WTC11 (cell line): ENCODE measurements around the gene STX5. TPM values are rescaled to one million over a fixed set of nuclear protein-coding genes. Genes with fewer than 3 reads are reported as not detected.
A peak's percentile ranks its signal among the peaks of the same experiment; 100 is the strongest.

Source experiments
- ATAC-seq: fragments of 200-7000 bp; cut with Tn5 transposase; 2 replicates; pipeline ENCODE4 v1.10.0; 2021; ENCODE audit warnings: mild to moderate bottlenecking, moderate library complexity
- CTCF ChIA-PET: fragments of 300-600 bp; sonication (Branson Sonifier 250); formaldehyde crosslinking; loops from one replicate; lab custom pipeline; 2021; ENCODE audit warnings: antibody characterized with exemption; lab: Charles Lee
- POLR2A ChIA-PET: fragments of 350-600 bp; sonication (Branson Sonifier 250); formaldehyde crosslinking; loops from one replicate; lab custom pipeline; 2021; ENCODE audit warnings: antibody characterized with exemption; lab: Charles Lee
- DNase-seq: peaks from one replicate; pipeline ENCODE4 v3.0.0; 2021; ENCODE audit warnings: low spot score
- H3K27ac Mint-ChIP-seq: 2 replicates; pipeline ENCODE4 v1.8.0; 2021; ENCODE audit warnings: mixed read lengths
- H3K27me3 Mint-ChIP-seq: 2 replicates; pipeline ENCODE4 v1.8.0; 2021; ENCODE audit warnings: low read depth, mild to moderate bottlenecking, moderate library complexity, mixed read lengths
- H3K36me3 Mint-ChIP-seq: 2 replicates; pipeline ENCODE4 v1.8.0; 2021; ENCODE audit warnings: mixed read lengths
- H3K4me1 Mint-ChIP-seq: 2 replicates; pipeline ENCODE4 v1.8.0; 2022; ENCODE audit warnings: mixed read lengths
- H3K4me3 Mint-ChIP-seq: 2 replicates; pipeline ENCODE4 v1.8.0; 2021; ENCODE audit warnings: mild to moderate bottlenecking, moderate library complexity, mixed read lengths
- H3K9me3 Mint-ChIP-seq: 2 replicates; pipeline ENCODE4 v1.8.0; 2021; ENCODE audit warnings: mixed read lengths
- CBFB ChIP-seq: sonication (generic); formaldehyde crosslinking; IDR thresholded peaks from 2 replicates; pipeline ENCODE4 v1.8.1; 2022; ENCODE audit warnings: mild to moderate bottlenecking, low read depth, missing genetic modification reagents
- ELF4 ChIP-seq: sonication (generic); formaldehyde crosslinking; IDR thresholded peaks from 2 replicates; pipeline ENCODE4 v1.8.1; 2022; ENCODE audit warnings: low read depth, mild to moderate bottlenecking, moderate library complexity, missing genetic modification reagents
- ESRRA ChIP-seq: sonication (generic); formaldehyde crosslinking; IDR thresholded peaks from 2 replicates; pipeline ENCODE4 v1.8.1; 2022; ENCODE audit warnings: mild to moderate bottlenecking, missing genetic modification reagents, borderline replicate concordance
- ETV6 ChIP-seq: sonication (generic); formaldehyde crosslinking; IDR thresholded peaks from 2 replicates; pipeline ENCODE4 v1.8.1; 2022; ENCODE audit warnings: mild to moderate bottlenecking, missing genetic modification reagents
- GABPB1 ChIP-seq: sonication (generic); formaldehyde crosslinking; IDR thresholded peaks from 2 replicates; pipeline ENCODE4 v1.8.1; 2023; ENCODE audit warnings: mild to moderate bottlenecking, missing genetic modification reagents
- GTF2I ChIP-seq: fragments of 250-450 bp; sonication (Bioruptor Pico); conservative IDR thresholded peaks from 2 replicates; pipeline ENCODE4 v1.4.0; 2021; ENCODE audit warnings: mild to moderate bottlenecking
- NFATC4 ChIP-seq: fragments of 250-450 bp; sonication (Bioruptor Pico); IDR thresholded peaks from 2 replicates; pipeline ENCODE4 v1.9.0; 2021; ENCODE audit warnings: mild to moderate bottlenecking
- OVOL2 ChIP-seq: fragments of 250-450 bp; sonication (Bioruptor Pico); IDR thresholded peaks from 2 replicates; pipeline ENCODE4 v1.9.0; 2021; ENCODE audit warnings: mild to moderate bottlenecking, borderline replicate concordance
- SOX15 ChIP-seq: fragments of 250-450 bp; sonication (Bioruptor Pico); IDR thresholded peaks from 2 replicates; pipeline ENCODE4 v1.9.0; 2021; ENCODE audit warnings: mild to moderate bottlenecking
- TP53 ChIP-seq: sonication (generic); formaldehyde crosslinking; IDR thresholded peaks from 2 replicates; pipeline ENCODE4 v1.8.1; 2023; ENCODE audit warnings: mild to moderate bottlenecking, missing genetic modification reagents
- ZNF138 ChIP-seq: sonication (generic); formaldehyde crosslinking; conservative IDR thresholded peaks from 2 replicates; pipeline ENCODE4 v1.8.1; 2022; ENCODE audit warnings: mild to moderate bottlenecking, moderate library complexity, missing genetic modification reagents
- total RNA-seq: library from RNA; stranded (reverse); gene quantifications from 3 replicates; pipeline ENCODE4 v1.2.3, GENCODE V29; 2021
- TF ChIP-seq, protein P1 (sequence below): sonication (generic); formaldehyde crosslinking; IDR thresholded peaks from 2 replicates; pipeline ENCODE4 v1.8.1; 2022; ENCODE audit warnings: low read depth, mild to moderate bottlenecking, moderate library complexity, missing genetic modification reagents, borderline replicate concordance
- TF ChIP-seq, protein P2 (sequence below): sonication (generic); formaldehyde crosslinking; conservative IDR thresholded peaks from 2 replicates; pipeline ENCODE4 v1.8.1; 2023; ENCODE audit warnings: mild to moderate bottlenecking, low read depth, missing genetic modification reagents, moderate library complexity
- TF ChIP-seq, protein P3 (sequence below): fragments of 250-450 bp; sonication (Bioruptor Pico); IDR thresholded peaks from 2 replicates; pipeline ENCODE4 v1.9.0; 2021; ENCODE audit warnings: mild to moderate bottlenecking, borderline replicate concordance
- TF ChIP-seq, protein P4 (sequence below): fragments of 250-450 bp; sonication (Bioruptor Pico); IDR thresholded peaks from 2 replicates; pipeline ENCODE4 v1.9.0; 2021; ENCODE audit warnings: moderate library complexity, mild to moderate bottlenecking, inconsistent platforms, borderline replicate concordance

The STX5 gene
- total RNA-seq, 1 experiment from 2014 or later = 30.2 TPM

DNA sequence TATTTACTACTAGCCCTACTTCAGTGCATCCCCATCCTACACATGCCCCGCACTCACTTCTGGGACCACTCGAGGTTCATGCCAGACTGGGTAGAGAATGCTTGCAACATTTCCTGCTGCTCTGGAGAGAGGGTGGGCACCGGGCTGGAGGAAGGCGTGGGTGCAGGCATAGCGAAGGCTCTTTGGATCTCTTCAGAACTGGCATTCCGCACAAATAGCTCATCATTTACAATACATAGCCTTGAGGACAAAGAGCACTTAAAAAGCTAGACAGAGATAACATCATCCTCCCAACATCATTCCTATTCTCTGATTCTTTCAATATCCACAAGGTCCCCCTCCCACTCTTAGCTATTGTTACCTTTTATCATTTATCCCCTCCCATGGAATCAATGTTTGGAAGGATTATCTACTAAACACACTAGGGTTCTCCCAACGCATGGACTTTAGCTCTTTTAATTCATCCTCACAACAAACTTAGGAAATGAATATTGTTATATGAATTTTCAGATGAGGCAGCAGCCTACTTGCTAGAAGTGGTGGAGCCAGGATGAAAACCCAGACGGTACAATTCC is 37.6 kb downstream of the STX5 start:
- peaks cover 73% of the 10 kb centered on the region for H3K36me3 Mint-ChIP-seq
- no peak overlapping the region for H3K27ac Mint-ChIP-seq
- H3K4me1 Mint-ChIP-seq = peaks cover 18% of the 10 kb centered on the region
- no peak for ATAC-seq
- ChIA-PET CTCF (interaction anchor here (0.6 to 1.0 kb wide), 2 partner anchors 90 to 175 kb away, joined by 3 read pairs; no protein-coding TSS in a partner anchor), POLR2A (interaction anchor here (1.0 kb wide), 1 partner anchor 38 kb away, joined by 3 read pairs; the partner anchor contains the start of gene STX5)
- no peak for DNase-seq
- no peaks in the 10 kb centered on the region for H3K27me3 Mint-ChIP-seq
- no peak for TF ChIP-seq ESRRA
- no peak for TF ChIP-seq OVOL2 (CRISPR knock-in tag)
- TF ChIP-seq NFATC4 (CRISPR knock-in tag) = no peak
- TF ChIP-seq ETV6 = no peak
- TF ChIP-seq TP53 (CRISPR knock-in tag) = no peak
- TF ChIP-seq ELF4 (CRISPR knock-in tag) = no peak
- TF ChIP-seq, protein P1, sequence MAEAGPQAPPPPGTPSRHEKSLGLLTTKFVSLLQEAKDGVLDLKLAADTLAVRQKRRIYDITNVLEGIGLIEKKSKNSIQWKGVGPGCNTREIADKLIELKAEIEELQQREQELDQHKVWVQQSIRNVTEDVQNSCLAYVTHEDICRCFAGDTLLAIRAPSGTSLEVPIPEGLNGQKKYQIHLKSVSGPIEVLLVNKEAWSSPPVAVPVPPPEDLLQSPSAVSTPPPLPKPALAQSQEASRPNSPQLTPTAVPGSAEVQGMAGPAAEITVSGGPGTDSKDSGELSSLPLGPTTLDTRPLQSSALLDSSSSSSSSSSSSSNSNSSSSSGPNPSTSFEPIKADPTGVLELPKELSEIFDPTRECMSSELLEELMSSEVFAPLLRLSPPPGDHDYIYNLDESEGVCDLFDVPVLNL (CRISPR knock-in tag) = no peak
- TF ChIP-seq GTF2I (CRISPR knock-in tag) = no peak
- TF ChIP-seq, protein P2, sequence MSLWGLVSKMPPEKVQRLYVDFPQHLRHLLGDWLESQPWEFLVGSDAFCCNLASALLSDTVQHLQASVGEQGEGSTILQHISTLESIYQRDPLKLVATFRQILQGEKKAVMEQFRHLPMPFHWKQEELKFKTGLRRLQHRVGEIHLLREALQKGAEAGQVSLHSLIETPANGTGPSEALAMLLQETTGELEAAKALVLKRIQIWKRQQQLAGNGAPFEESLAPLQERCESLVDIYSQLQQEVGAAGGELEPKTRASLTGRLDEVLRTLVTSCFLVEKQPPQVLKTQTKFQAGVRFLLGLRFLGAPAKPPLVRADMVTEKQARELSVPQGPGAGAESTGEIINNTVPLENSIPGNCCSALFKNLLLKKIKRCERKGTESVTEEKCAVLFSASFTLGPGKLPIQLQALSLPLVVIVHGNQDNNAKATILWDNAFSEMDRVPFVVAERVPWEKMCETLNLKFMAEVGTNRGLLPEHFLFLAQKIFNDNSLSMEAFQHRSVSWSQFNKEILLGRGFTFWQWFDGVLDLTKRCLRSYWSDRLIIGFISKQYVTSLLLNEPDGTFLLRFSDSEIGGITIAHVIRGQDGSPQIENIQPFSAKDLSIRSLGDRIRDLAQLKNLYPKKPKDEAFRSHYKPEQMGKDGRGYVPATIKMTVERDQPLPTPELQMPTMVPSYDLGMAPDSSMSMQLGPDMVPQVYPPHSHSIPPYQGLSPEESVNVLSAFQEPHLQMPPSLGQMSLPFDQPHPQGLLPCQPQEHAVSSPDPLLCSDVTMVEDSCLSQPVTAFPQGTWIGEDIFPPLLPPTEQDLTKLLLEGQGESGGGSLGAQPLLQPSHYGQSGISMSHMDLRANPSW (CRISPR knock-in tag) = no peak
- TF ChIP-seq, protein P3, sequence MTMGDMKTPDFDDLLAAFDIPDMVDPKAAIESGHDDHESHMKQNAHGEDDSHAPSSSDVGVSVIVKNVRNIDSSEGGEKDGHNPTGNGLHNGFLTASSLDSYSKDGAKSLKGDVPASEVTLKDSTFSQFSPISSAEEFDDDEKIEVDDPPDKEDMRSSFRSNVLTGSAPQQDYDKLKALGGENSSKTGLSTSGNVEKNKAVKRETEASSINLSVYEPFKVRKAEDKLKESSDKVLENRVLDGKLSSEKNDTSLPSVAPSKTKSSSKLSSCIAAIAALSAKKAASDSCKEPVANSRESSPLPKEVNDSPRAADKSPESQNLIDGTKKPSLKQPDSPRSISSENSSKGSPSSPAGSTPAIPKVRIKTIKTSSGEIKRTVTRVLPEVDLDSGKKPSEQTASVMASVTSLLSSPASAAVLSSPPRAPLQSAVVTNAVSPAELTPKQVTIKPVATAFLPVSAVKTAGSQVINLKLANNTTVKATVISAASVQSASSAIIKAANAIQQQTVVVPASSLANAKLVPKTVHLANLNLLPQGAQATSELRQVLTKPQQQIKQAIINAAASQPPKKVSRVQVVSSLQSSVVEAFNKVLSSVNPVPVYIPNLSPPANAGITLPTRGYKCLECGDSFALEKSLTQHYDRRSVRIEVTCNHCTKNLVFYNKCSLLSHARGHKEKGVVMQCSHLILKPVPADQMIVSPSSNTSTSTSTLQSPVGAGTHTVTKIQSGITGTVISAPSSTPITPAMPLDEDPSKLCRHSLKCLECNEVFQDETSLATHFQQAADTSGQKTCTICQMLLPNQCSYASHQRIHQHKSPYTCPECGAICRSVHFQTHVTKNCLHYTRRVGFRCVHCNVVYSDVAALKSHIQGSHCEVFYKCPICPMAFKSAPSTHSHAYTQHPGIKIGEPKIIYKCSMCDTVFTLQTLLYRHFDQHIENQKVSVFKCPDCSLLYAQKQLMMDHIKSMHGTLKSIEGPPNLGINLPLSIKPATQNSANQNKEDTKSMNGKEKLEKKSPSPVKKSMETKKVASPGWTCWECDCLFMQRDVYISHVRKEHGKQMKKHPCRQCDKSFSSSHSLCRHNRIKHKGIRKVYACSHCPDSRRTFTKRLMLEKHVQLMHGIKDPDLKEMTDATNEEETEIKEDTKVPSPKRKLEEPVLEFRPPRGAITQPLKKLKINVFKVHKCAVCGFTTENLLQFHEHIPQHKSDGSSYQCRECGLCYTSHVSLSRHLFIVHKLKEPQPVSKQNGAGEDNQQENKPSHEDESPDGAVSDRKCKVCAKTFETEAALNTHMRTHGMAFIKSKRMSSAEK (CRISPR knock-in tag) = no peak
- TF ChIP-seq GABPB1 (CRISPR knock-in tag) = no peak
- no peak overlapping the region for H3K4me3 Mint-ChIP-seq
- no peaks in the 10 kb centered on the region for H3K9me3 Mint-ChIP-seq

DNA sequence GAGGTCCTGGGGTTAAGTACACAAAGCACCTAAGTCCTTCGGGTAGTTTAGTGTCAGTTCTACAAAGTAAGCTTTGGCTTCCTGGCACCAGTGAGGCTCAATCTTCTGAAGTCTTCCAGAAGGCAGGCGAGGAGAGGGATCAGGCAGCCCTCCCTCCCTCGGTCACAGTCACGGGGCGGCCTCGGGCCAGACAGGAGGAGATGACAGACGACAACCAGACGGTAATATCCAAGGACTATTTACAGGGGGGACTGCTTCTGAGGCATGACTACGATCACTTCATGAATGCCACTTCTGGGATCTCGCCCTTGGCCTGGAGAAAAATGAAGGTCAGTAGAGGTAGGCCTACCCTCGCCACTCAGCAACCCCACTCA is 39.7 kb downstream of the STX5 start:
- DNase-seq = peak; percentile 38
- TF ChIP-seq, protein P4, sequence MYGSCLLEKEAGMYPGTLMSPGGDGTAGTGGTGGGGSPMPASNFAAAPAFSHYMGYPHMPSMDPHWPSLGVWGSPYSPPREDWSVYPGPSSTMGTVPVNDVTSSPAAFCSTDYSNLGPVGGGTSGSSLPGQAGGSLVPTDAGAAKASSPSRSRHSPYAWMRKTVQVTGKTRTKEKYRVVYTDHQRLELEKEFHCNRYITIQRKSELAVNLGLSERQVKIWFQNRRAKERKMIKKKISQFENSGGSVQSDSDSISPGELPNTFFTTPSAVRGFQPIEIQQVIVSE (CRISPR knock-in tag) = no peak
- TF ChIP-seq, protein P3 (CRISPR knock-in tag) = no peak
- TF ChIP-seq SOX15 = no peak
- no peak for TF ChIP-seq ZNF138 (CRISPR knock-in tag)
- no peak for TF ChIP-seq CBFB (CRISPR knock-in tag)
- TF ChIP-seq, all 79 proteins: peak for 0
- Mint-ChIP-seq H3K4me1 (peaks cover 30% of the 10 kb centered on the region), H3K27me3 (no peaks in the 10 kb centered on the region; the same call in 1 of the 2 replicates), H3K9me3 (no peaks in the 10 kb centered on the region), H3K27ac (peak overlapping the region; percentile 93), H3K4me3 (peak overlapping the region; percentile 91), H3K36me3 (peaks cover 59% of the 10 kb centered on the region)
- ChIA-PET POLR2A (interaction anchor here (0.9 to 1.0 kb wide), 3 partner anchors 38 to 49 kb away, joined by 3 to 5 read pairs (median 3); partner anchors contain the start of genes STX5, TEX54 and ZBTB3), CTCF (interaction anchor here (0.6 to 0.7 kb wide), 3 partner anchors 31 to 1260 kb away, joined by 3 read pairs; partner anchors contain the start of genes LBHD1 and POLR2G)
- peak; percentile 8 for ATAC-seq
